A549 treated with AZD2906 at 1 μM for 4 hours (cell line): ENCODE measurements around the gene ANP32E. TPM values are rescaled to one million over a fixed set of nuclear protein-coding genes. Genes with fewer than 3 reads are reported as not detected.

Source experiments
- total RNA-seq: library from RNA; stranded (reverse); fragments of 200-300 nt; extraction: Qiagen RNA extraction; gene quantifications from 5 replicates; pipeline ENCODE4 v1.2.3, GENCODE V29; 2022

The ANP32E gene
- total RNA-seq = 33.2 to 53.2 TPM (median 41.0 TPM) in 5 replicates

GRCh38 chr1:150235852-150236613 lies at the start of gene ANP32E:
Gene ANP32E, minus strand, starts transcription at chr1:150236112. Its CDS starts 326 bp downstream, at chr1:150235786.

GRCh38 chr1:150281758-150282557 lies 46.0 kb upstream of the ANP32E start, which contains the start of gene CIART:
Gene CIART, plus strand, starts transcription at chr1:150282554. Its CDS starts 714 bp downstream, at chr1:150283268.

GRCh38 chr1:150268705-150269403 lies 32.9 kb upstream of the ANP32E start, which contains the start of gene APH1A:
Gene APH1A, minus strand, starts transcription at chr1:150269016. Its CDS starts 206 bp downstream, at chr1:150268810.

GRCh38 chr1:150257624-150258585 lies 22.0 kb upstream of the ANP32E start, which contains the start of gene CA14:
Gene CA14, plus strand, starts transcription at chr1:150257774. Its CDS starts 355 bp downstream, at chr1:150258129.

Other genes with a start within 250 kb of the ANP32E start
- 9.7 to 12.1 TPM (median 11.5 TPM) in 5 replicates for gene OTUD7B, start 225.4 kb downstream of the ANP32E start, total RNA-seq
- gene VPS45, start 168.3 kb downstream of the ANP32E start, total RNA-seq = 14.4 to 15.7 TPM (median 14.6 TPM) in 5 replicates
- 5.0 to 7.0 TPM (median 6.7 TPM) in 5 replicates for gene PLEKHO1, start 86.2 kb downstream of the ANP32E start, total RNA-seq
- not detected in 5 replicates for gene CA14, start 21.7 kb upstream of the ANP32E start, total RNA-seq
- gene APH1A, start 32.9 kb upstream of the ANP32E start, total RNA-seq = 137 to 147 TPM (median 146 TPM) in 5 replicates
- 0.21 to 0.63 TPM (median 0.32 TPM) in 5 replicates for gene C1orf54, start 36.7 kb upstream of the ANP32E start, total RNA-seq
- gene CIART, start 46.4 kb upstream of the ANP32E start, total RNA-seq = 1.8 to 3.5 TPM (median 2.5 TPM) in 5 replicates
- 77.6 to 88.6 TPM (median 83.9 TPM) in 5 replicates for gene MRPS21, start 57.7 kb upstream of the ANP32E start, total RNA-seq
- 47.0 to 53.5 TPM (median 51.6 TPM) in 5 replicates for gene PRPF3, start 85.4 kb upstream of the ANP32E start, total RNA-seq
- gene RPRD2, start 128.0 kb upstream of the ANP32E start, total RNA-seq = 12.9 to 13.6 TPM (median 13.3 TPM) in 5 replicates